ENCODE results near the gene DNPH1. TPM values are rescaled to one million over a fixed set of nuclear protein-coding genes. Genes with fewer than 3 reads are reported as not detected.

DNPH1 gene
- total RNA-seq, 4 donors from 2014 or later, result 57.0 to 88.1 (median 74.7) TPM

DNA sequence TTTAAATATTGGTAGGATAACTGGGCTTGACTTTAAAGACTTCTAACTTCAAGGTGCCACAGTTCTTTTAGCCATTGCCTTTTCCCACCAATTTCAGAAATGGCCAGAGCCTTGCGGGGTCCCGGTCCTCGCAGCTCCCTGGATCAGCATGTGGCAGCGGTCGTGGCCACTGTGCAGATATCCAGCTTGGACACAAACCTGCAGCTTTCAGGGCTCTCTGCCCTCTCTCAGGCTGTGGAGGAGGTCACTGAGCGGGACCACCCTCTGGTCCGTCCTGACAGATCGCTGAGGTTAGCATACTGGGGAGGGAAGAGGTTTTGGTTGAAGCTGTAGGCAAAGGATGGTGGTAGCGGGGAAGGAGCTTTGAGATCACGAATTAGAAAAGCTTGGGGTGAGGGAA lies 40.9 kb downstream of the DNPH1 start:
- DNase-seq (ENCODE audit: low spot score) (no peak), ATAC-seq (ENCODE audit: low FRiP score) (no peak)
- TF ChIP-seq, protein P1, sequence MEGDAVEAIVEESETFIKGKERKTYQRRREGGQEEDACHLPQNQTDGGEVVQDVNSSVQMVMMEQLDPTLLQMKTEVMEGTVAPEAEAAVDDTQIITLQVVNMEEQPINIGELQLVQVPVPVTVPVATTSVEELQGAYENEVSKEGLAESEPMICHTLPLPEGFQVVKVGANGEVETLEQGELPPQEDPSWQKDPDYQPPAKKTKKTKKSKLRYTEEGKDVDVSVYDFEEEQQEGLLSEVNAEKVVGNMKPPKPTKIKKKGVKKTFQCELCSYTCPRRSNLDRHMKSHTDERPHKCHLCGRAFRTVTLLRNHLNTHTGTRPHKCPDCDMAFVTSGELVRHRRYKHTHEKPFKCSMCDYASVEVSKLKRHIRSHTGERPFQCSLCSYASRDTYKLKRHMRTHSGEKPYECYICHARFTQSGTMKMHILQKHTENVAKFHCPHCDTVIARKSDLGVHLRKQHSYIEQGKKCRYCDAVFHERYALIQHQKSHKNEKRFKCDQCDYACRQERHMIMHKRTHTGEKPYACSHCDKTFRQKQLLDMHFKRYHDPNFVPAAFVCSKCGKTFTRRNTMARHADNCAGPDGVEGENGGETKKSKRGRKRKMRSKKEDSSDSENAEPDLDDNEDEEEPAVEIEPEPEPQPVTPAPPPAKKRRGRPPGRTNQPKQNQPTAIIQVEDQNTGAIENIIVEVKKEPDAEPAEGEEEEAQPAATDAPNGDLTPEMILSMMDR (IDR thresholded peaks at IDR 0.05), result no peak

DNA sequence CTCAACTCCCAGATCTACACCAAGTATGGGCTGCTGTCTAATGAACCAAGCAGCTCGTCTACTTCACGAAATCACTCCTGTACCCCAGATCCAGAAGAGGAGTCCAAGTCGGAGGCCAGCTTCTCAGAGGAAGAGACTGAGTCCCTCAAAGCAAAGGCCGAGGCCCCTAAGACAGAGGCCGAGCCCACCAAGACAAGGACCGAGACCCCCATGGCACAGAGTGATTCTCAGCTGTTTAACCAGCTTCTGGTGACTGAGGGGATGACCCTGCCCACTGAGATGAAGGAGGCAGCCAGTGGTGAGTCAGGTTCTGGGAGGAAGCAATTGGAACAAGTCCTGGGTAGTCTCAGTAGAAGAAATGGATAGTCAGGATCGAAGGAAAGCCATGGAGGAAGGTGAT lies 41.5 kb downstream of the DNPH1 start:
- DNase-seq (ENCODE audit: low spot score), result no peak
- TF ChIP-seq, protein P1 (IDR thresholded peaks at IDR 0.05), result no peak
- no peak for ATAC-seq (ENCODE audit: low FRiP score)

DNA sequence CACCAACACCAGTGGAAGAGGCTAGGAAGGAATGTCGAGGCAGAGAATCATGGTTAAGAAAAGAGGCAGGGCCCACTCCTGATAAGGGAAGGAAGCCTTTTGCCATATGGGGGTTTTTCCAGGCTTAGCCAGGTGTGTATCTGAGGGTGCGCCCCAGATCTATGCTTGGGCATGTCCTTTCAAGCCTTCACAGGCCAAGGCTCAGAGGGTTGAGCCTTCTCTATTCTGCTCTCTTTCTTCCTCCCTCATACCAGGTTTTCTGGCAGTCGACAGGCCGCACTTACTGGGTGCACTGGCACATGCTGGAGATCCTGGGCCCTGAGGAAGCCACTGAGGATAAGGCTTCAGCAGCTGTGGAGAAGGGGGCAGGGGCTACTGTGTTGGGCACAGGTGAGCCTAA lies 42.6 kb downstream of the DNPH1 start:
- DNase-seq (ENCODE audit: low spot score) (no peak), ATAC-seq (ENCODE audit: low FRiP score) (no peak)
- TF ChIP-seq, protein P1 (IDR thresholded peaks at IDR 0.05), result no peak

DNA sequence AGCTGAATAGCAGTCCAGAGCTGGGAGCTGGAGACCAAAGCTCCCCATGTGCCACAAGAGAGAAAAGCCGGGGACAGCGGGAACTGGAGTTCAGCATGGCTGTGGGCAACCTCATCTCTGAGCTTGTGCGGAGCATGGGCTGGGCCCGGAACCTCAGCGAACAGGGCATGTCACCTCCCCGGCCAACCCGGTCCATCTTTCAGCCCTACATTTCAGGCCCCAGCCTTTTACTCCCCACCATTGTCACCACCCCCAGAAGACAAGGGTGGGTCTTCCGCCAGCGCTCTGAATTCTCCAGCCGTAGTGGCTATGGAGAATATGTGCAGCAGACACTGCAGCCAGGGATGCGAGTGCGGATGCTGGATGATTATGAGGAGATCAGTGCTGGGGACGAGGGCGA lies 43.3 kb downstream of the DNPH1 start:
- TF ChIP-seq, protein P1 (IDR thresholded peaks at IDR 0.05), result no peak
- ATAC-seq (ENCODE audit: low FRiP score) (no peak), DNase-seq (ENCODE audit: low spot score) (no peak)

DNA sequence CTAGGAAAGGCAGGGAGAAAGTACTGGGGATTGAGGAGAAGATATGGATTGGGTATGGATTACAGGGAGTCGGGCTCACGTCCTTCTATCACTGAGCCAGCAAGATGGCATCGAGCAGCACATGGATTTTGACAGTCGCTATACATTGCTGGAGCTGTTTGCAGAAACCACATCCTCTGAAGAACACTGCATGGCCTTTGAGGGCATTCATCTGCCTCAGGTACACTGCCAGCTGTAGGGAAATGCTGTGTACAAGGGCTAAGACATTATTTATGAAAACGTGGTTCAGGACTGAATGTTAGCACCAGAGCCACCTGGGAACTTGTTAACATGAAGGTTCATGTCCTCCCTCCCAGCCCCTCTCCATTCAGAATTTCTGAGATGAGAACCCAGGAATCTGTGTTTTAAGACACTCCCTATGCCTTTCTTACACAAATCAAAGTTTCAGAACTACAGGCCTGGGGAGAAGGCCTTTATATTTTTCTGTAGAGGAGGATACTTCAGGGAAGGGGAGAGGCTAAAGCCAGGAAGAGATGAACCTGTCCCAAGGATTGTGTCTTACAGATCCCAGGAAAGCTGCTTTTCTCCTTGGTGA lies 43.8 kb downstream of the DNPH1 start:
- DNase-seq (ENCODE audit: low spot score) (no peak), ATAC-seq (ENCODE audit: low FRiP score) (no peak)
- TF ChIP-seq, protein P1 (IDR thresholded peaks at IDR 0.05), result no peak

DNA sequence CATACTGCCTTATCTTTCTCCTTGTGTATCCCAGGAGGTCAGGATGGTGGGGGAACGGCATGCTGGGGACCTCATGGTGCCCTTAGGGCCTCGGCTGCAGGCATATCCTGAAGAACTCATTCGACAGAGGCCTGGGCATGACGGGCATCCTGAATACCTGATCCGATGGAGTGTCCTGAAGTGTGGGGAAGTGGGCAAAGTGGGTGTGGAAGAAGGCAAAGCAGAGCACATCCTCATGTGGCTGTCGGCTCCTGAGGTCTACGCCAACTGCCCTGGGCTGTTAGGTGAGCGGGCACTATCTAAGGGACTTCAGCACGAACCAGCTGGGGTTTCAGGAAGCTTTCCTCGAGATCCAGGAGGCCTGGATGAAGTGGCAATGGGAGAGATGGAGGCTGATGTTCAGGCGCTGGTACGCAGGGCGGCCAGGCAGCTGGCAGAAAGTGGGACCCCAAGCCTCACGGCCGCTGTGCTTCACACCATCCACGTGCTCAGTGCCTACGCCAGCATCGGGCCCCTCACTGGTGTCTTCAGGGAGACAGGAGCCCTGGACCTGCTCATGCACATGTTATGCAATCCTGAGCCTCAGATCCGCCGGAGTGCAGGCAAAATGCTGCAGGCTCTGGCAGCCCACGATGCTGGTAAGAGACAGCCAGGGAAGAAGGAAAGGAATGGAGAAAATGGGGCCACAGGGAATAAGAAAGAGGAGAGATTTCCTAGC lies 44.9 kb downstream of the DNPH1 start:
- no peak for DNase-seq (ENCODE audit: low spot score)

More for the DNA sequence above, 44.9 kb downstream of the DNPH1 start:
- TF ChIP-seq, protein P1 (IDR thresholded peaks at IDR 0.05), result no peak
- ATAC-seq (ENCODE audit: low FRiP score), result no peak
